BLaER1 treated with 17β-estradiol and CSF1 and Interleukin-3, amounts not matched to agents 10 nM and 100 nM (cell line): ENCODE data around the gene IZUMO3.

Source experiments
- H3K27ac ChIP-seq, 11 experiments: shearing (Covaris generic); formaldehyde crosslinking; 2 replicates each; pipeline ENCODE4 v1.8.1; 2022
- H3K27me3 ChIP-seq, 11 experiments: shearing (Covaris generic); formaldehyde crosslinking; 2 replicates each; pipeline ENCODE4 v1.8.1; 2022
- H3K36me3 ChIP-seq, 11 experiments: shearing (Covaris generic); formaldehyde crosslinking; 2 replicates each; pipeline ENCODE4 v1.8.1; 2022
- H3K4me1 ChIP-seq, 10 experiments: shearing (Covaris generic); formaldehyde crosslinking; 2 replicates each; pipeline ENCODE4 v1.8.1; 2022
- H3K4me2 ChIP-seq, 11 experiments: shearing (Covaris generic); formaldehyde crosslinking; 2 replicates each; pipeline ENCODE4 v1.8.1; 2022
- H3K4me3 ChIP-seq, 10 experiments: shearing (Covaris generic); formaldehyde crosslinking; 2 replicates each; pipeline ENCODE4 v1.8.1; 2022
- H3K9ac ChIP-seq, 11 experiments: shearing (Covaris generic); formaldehyde crosslinking; 2 replicates each; pipeline ENCODE4 v1.8.1; 2022
- H3K9me3 ChIP-seq, 11 experiments: shearing (Covaris generic); formaldehyde crosslinking; replicated peaks in 1 of 11; 2 replicates each; pipeline ENCODE4 v1.8.1; 2022
- H4K20me1 ChIP-seq, 11 experiments: shearing (Covaris generic); formaldehyde crosslinking; 2 replicates each; pipeline ENCODE4 v1.8.1; 2022
- Cebpa-rat ChIP-seq, 11 experiments: shearing (Covaris generic); IDR thresholded peaks; 2 replicates each; pipeline ENCODE4 v1.8.1; 2022

The IZUMO3 gene

GRCh38 chr9:24552526-24553182 is 7.0 kb upstream of the IZUMO3 start:
- TF ChIP-seq Cebpa-rat (IDR thresholded peaks at IDR 0.05): no peak
- no peaks in the 10 kb centered on the region for H3K36me3 ChIP-seq
- no peak overlapping the region for H3K27ac ChIP-seq
- no peak overlapping the region for H3K4me2 ChIP-seq
- H3K4me1 ChIP-seq: no peaks in the 10 kb centered on the region
- no peak overlapping the region for H3K9ac ChIP-seq
- no peaks in the 10 kb centered on the region for H4K20me1 ChIP-seq
- H3K4me3 ChIP-seq: no peak overlapping the region
- H3K27me3 ChIP-seq: no peaks in the 10 kb centered on the region
- H3K9me3 ChIP-seq: no peaks in the 10 kb centered on the region

- Histone ChIP-seq H4K20me1 (no peaks in the 10 kb centered on the region), H3K36me3 (no peaks in the 10 kb centered on the region), H3K4me3 (no peak overlapping the region), H3K9me3 (no peaks in the 10 kb centered on the region; a peak in 1 of 22 replicates), H3K4me1 (no peaks in the 10 kb centered on the region), H3K27me3 (no peaks in the 10 kb centered on the region), H3K4me2 (no peak overlapping the region), H3K9ac (no peak overlapping the region), H3K27ac (no peak overlapping the region)
- TF ChIP-seq Cebpa-rat (IDR thresholded peaks at IDR 0.05): no peak
Observed at GRCh38 chr9:24545285-24545684, 412 bp downstream of the IZUMO3 start.

GRCh38 chr9:24518545-24518944 is 27.2 kb downstream of the IZUMO3 start:
- Histone ChIP-seq H3K9me3 (no peaks in the 10 kb centered on the region), H3K9ac (no peak overlapping the region), H3K36me3 (no peaks in the 10 kb centered on the region), H3K4me1 (no peaks in the 10 kb centered on the region), H3K4me3 (no peak overlapping the region), H3K27ac (no peak overlapping the region), H3K4me2 (no peak overlapping the region), H3K27me3 (no peaks in the 10 kb centered on the region), H4K20me1 (no peaks in the 10 kb centered on the region)
- TF ChIP-seq Cebpa-rat (IDR thresholded peaks at IDR 0.05): no peak

- Histone ChIP-seq H3K36me3 (no peaks in the 10 kb centered on the region), H3K27me3 (no peaks in the 10 kb centered on the region), H4K20me1 (no peaks in the 10 kb centered on the region), H3K9me3 (no peaks in the 10 kb centered on the region), H3K4me2 (no peak overlapping the region), H3K4me3 (no peak overlapping the region), H3K9ac (no peak overlapping the region), H3K4me1 (no peaks in the 10 kb centered on the region), H3K27ac (no peak overlapping the region)
- no peak for TF ChIP-seq Cebpa-rat (IDR thresholded peaks at IDR 0.05)
Observed at GRCh38 chr9:24516463-24516862, 29.2 kb downstream of the IZUMO3 start.

- Histone ChIP-seq H4K20me1 (no peaks in the 10 kb centered on the region), H3K9me3 (peaks cover 12 to 21% (median 16%) of the 10 kb centered on the region in 11 experiments; a peak in 21 of 22 replicates), H3K27ac (no peak overlapping the region), H3K9ac (no peak overlapping the region), H3K27me3 (no peaks in the 10 kb centered on the region), H3K36me3 (no peaks in the 10 kb centered on the region), H3K4me2 (no peak overlapping the region), H3K4me1 (no peaks in the 10 kb centered on the region), H3K4me3 (no peak overlapping the region)
- no peak for TF ChIP-seq Cebpa-rat (IDR thresholded peaks at IDR 0.05)
Observed at GRCh38 chr9:24509850-24510249, 35.8 kb downstream of the IZUMO3 start.

GRCh38 chr9:24504521-24504920 is 41.2 kb downstream of the IZUMO3 start:
- Histone ChIP-seq H4K20me1 (no peaks in the 10 kb centered on the region), H3K27ac (no peak overlapping the region), H3K4me3 (no peak overlapping the region), H3K4me1 (no peaks in the 10 kb centered on the region; a peak in 1 of 20 replicates), H3K36me3 (no peaks in the 10 kb centered on the region), H3K4me2 (no peak overlapping the region), H3K27me3 (no peaks in the 10 kb centered on the region), H3K9me3 (peaks cover 0 to 6% (median 0%) of the 10 kb centered on the region in 11 experiments; a peak in 4 of 22 replicates), H3K9ac (no peak overlapping the region)
- TF ChIP-seq Cebpa-rat (IDR thresholded peaks at IDR 0.05): no peak

- Histone ChIP-seq H3K36me3 (no peaks in the 10 kb centered on the region), H3K4me3 (no peak overlapping the region), H3K4me2 (no peak overlapping the region), H4K20me1 (no peaks in the 10 kb centered on the region), H3K4me1 (no peaks in the 10 kb centered on the region; a peak in 1 of 20 replicates), H3K9ac (no peak overlapping the region), H3K9me3 (no peaks in the 10 kb centered on the region), H3K27ac (no peak overlapping the region), H3K27me3 (no peaks in the 10 kb centered on the region)
- TF ChIP-seq Cebpa-rat (IDR thresholded peaks at IDR 0.05): no peak
Observed at GRCh38 chr9:24502206-24502937, 43.3 kb downstream of the IZUMO3 start.

GRCh38 chr9:24500761-24501160 is 44.9 kb downstream of the IZUMO3 start:
- Histone ChIP-seq H3K4me1 (no peaks in the 10 kb centered on the region; a peak in 1 of 20 replicates), H3K4me3 (no peak overlapping the region), H4K20me1 (no peaks in the 10 kb centered on the region), H3K27ac (no peak overlapping the region), H3K9ac (no peak overlapping the region), H3K36me3 (no peaks in the 10 kb centered on the region), H3K4me2 (no peak overlapping the region), H3K27me3 (no peaks in the 10 kb centered on the region), H3K9me3 (no peaks in the 10 kb centered on the region)
- no peak for TF ChIP-seq Cebpa-rat (IDR thresholded peaks at IDR 0.05)

GRCh38 chr9:24498632-24499031 is 47.1 kb downstream of the IZUMO3 start:
- Histone ChIP-seq H4K20me1 (no peaks in the 10 kb centered on the region), H3K36me3 (no peaks in the 10 kb centered on the region), H3K27me3 (no peaks in the 10 kb centered on the region), H3K9ac (no peak overlapping the region), H3K4me1 (no peaks in the 10 kb centered on the region; a peak in 1 of 20 replicates), H3K4me2 (no peak overlapping the region), H3K9me3 (no peaks in the 10 kb centered on the region), H3K4me3 (no peak overlapping the region), H3K27ac (no peak overlapping the region)
- no peak for TF ChIP-seq Cebpa-rat (IDR thresholded peaks at IDR 0.05)

- H4K20me1 ChIP-seq: no peaks in the 10 kb centered on the region
- H3K9me3 ChIP-seq: no peaks in the 10 kb centered on the region
- H3K4me3 ChIP-seq: no peak overlapping the region
- no peaks in the 10 kb centered on the region for H3K36me3 ChIP-seq
- TF ChIP-seq Cebpa-rat (IDR thresholded peaks at IDR 0.05): no peak
- H3K27me3 ChIP-seq: no peaks in the 10 kb centered on the region
- H3K9ac ChIP-seq: no peak overlapping the region
- no peak overlapping the region for H3K4me2 ChIP-seq
- no peak overlapping the region for H3K27ac ChIP-seq
- no peaks in the 10 kb centered on the region; a peak in 1 of 20 replicates for H3K4me1 ChIP-seq
Observed at GRCh38 chr9:24497671-24498070, 48.0 kb downstream of the IZUMO3 start.
